PC-9 (cell line): ENCODE data around the gene SNX1.

ENCODE experiments used
- CTCF ChIP-seq: fragments of 200-600 bp; sonication (generic); conservative IDR thresholded peaks from 2 replicates; pipeline ENCODE4 v1.6.1; 2017; ENCODE audit warnings: mixed run types, antibody characterized with exemption, mild to moderate bottlenecking, moderate library complexity
- EZH2 ChIP-seq: fragments of 200-600 bp; sonication (generic); IDR thresholded peaks from 2 replicates; pipeline ENCODE4 v1.8.0; 2017; ENCODE audit warnings: antibody characterized with exemption, low read depth

- TF ChIP-seq CTCF, result no peak
- no peak for TF ChIP-seq EZH2
Observed at GRCh38 chr15:64093627-64094417, 2.0 kb upstream of the SNX1 start, which contains the start of gene CIAO2A.
